Stimulated activated CD4-positive, alpha-beta T cell treated with anti-CD3 and anti-CD28 coated beads, Interleukin-1b, Interleukin-23, amount 100 ng/mL, for 24 hours (primary cell): ENCODE results near the gene TMEM40.
"Not testable (repeated sequence)": the region's sequence is repeated elsewhere in the genome, so short reads cannot be mapped to it uniquely, and the experiment has no call there.

ENCODE experiments used
- DNase-seq, 4 experiments: peaks; one replicate each; pipeline ENCODE4 v3.0.0-alpha.2; 2020; ENCODE audit warnings: low read depth in 4 of 4, low spot score in 1 of 4

Gene TMEM40

GRCh38 chr3:12777171-12777570 lies 18.1 kb upstream of the TMEM40 start:
- DNase-seq: no peak

DNA sequence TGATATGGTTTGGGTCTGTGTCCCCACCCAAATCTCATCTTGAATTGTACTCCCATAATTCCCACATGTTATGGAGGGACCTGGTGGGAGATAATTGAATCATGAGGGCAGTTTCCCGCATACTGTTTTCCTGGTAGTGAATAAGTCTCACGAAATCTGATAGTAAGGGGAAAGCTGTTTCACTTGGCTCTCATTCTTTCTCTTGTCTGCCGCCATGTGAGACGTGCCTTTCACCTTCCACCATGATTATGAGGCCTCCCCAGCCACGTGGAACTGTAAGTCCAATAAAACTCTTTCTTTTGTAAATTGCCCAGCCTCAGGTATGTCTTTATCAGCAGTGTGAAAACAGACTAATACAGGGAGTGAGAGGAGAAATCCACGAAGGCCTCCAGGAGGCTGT lies 16.9 kb upstream of the TMEM40 start:
- not testable (repeated sequence) for DNase-seq

DNA sequence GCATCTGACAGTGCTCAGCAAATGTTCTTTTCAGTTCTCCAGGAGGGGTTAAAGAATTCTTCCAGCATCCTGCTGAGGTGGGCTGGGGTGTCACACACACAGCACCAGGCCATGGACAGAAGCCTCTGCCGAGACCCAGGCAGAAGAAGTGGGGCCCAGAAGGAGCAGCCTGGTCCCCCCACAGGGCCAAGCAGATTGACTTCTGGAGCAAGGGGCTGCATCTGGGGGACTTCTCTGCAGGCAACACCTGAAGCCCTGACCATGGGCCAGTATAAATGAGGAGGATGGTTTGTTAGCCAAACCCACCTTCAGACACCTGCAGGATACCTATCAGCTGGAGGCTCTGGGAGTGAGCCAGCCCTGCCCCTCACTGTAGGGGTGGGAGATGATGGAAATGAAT lies 16.2 kb upstream of the TMEM40 start:
- no peak for DNase-seq

DNA sequence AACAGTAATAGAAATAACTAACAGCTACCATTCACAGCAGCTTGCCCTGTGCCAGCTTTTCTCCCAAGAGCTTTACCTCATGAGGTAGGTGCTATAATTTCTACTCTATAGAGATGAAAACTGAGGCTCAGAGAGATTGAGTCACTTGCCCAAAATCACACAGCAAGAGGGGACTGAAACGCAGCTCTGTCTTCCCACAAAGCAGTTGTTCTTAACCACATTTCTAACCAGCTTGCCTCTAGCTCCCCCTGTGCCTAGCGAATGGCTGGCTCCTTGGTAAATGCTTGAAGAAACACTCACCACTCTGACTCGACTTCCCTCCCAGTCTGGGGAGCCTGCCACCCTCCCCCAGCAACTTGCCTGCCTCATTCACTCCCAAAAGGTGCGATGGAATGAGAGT lies 15.6 kb upstream of the TMEM40 start:
- no peak for DNase-seq

- no peak for DNase-seq
Observed at GRCh38 chr3:12773710-12774086, 14.6 kb upstream of the TMEM40 start.

GRCh38 chr3:12773030-12773709 lies 14.1 kb upstream of the TMEM40 start:
- no peak for DNase-seq

DNA sequence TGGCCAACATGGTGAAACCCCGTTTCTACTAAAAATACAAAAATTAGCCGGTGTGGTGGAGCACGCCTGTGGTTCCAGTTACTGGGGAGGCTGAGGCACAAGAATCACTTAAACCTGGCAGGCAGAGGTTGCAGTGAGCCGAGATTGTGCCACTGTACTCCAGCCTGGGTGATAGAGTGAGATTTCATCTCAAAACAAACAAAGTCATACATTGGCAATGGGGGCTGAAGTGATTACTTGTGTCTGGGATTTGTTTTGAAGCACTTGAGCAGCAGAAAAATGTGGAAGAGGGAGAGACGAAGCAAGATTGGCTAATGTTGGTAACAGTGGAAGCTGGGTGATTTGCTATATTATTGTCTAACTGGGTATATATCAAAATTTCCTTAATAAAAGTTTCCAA lies 13.4 kb upstream of the TMEM40 start:
- no peak for DNase-seq

- no peak for DNase-seq
Observed at GRCh38 chr3:12771236-12771635, 12.2 kb upstream of the TMEM40 start.

DNA sequence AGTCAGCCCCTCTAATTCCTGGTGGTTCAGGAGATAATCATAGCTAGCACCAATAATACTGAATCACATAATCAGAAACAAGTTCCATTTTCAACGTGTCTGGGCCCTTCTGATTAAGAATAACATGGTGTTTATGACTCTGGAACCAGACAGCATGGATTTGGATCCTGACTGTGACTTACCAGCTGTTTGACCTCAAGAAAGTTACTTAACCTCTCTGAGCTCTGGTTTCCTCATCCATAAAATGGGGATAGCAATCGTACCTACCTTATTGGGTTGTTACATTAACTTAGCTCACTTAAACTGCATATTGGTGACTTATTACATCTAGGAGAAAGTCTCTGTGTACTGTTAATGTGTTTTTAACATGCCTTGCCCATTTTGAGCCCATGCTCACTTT lies 10.7 kb upstream of the TMEM40 start:
- no peak for DNase-seq

DNA sequence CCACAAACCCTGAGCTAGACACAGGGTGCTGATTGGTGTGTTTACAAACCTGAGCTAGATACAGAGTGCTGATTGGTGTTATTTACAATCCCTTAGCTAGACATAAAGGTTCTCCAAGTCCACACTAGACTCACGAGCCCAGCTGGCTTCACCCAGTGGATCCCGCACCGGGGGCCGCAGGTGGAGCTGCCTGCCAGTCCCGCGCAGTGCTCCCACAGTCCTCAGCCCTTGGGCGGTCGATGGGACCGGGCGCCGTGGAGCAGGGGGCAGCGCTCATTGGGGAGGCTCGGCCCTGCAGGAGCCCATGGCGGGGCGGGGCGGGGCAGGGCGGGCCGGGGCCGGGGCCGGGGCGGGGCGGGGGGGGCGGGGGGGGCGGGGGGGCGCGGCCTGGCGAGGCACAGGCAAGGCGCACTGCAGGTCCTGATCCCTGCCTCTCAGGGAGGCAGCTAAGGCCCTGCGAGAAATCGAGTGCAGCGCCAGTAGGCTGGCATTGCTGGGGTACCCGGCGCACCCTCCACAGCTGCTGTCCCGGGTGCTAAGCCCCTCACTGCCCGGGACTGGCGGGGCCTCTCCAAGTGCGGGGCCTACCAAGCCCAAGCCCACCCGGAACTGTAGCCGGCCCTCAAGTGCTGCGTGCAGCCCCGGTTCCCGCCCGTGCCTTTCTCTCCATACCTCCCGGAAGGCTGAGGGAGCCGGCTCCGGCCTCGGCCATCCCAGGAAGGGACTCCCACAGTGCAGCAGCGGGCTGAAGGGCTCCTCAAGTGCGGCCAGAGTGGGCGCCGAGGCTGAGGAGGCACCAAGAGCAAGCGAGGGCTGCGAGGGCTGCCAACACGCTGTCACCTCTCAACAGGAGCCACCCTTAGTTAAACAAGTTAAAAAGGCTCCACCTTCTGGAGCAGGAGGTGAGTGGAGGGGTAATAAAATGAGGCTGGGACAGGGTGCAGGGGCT lies 9.8 kb upstream of the TMEM40 start:
- DNase-seq: no peak

DNA sequence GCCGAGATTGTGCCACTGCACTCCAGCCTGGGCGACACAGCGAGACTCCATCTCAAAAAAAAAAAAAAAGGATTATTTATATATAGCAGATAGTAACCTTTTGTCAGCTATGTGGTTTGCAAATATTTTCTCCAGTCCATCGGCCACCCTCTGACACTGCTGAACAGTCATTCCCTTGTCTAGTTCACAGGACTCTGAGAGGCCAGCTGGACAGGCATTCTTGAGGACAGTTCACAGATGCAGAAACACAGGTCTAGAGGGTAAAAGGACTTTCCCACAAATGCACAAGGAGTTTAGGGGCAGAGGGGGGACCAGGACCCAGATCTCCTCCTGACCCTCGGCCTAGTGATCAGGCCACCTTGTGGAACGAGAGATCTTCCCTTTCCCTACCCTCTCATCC lies 7.5 kb upstream of the TMEM40 start:
- DNase-seq: no peak

DNA sequence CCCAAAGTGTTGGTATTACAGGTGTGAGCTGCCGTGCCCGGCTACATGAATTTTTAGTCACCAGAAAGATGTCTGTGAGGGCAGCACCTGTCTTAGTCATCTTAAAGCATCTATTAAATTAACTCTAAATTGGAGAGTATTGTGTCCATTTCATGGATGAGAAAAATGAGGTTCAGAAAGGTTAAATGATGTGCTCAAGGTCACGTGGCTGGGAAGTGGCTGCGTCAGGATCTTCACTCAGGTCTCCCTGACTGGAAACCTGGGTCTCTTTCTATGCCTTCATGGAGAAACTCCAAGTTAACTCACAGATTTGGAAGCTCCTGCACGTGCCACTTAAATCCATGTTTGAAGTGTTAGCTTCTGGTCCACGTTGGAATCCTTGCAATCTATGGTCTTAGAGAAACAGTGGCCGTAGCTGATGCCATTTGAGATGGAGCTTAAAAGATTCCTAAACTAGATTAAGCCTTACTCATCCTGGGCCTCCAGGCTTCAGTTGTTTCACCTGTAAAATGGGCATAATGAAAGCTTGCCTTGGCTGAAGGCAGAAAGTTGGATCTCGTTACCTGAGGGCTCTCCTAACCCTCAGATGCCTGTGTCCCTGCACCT lies 5.2 kb upstream of the TMEM40 start:
- no peak for DNase-seq

GRCh38 chr3:12759693-12760565 lies 870 bp upstream of the TMEM40 start:
- no peak for DNase-seq

- no peak for DNase-seq
Observed at GRCh38 chr3:12758025-12758781, 856 bp downstream of the TMEM40 start.

DNA sequence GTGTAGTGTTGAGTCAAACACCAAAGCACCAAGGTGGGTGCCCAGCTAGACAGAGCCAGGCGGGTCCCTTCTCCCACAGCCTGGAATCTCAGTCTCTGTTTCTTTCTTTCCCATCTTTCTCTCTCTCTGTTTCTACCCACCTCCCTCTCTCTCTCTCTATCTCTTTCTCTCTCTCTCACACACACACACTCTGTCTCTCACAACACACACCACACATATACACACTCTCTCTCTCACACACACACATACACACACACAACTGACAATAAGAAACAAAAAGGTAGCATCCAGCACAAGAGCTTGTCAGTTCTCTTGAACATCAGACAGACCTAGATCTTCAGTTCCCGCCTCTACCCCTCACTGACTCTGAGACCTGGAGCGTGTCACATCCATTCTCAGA lies 2.4 kb downstream of the TMEM40 start:
- DNase-seq: no peak

GRCh38 chr3:12756175-12756574 lies 2.9 kb downstream of the TMEM40 start:
- DNase-seq: no peak

DNA sequence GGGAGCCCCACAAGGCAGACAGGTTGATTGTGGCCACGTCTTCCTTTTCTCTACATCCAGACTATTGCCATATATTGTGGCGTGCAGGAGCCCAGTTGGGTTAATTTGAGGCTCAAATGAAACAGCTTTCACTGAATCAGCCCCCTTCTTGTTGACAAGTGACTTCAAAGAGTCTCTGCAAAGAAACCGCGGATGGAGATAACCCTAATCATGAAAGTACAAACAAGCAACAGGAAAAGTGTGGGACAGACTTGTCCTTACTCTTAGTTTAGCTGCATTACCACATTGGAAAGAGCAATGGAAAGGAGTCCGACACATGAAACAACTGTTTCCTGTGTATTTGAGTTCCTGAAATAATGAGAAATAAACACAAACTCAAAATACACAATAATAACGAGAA lies 3.3 kb downstream of the TMEM40 start:
- no peak for DNase-seq

DNA sequence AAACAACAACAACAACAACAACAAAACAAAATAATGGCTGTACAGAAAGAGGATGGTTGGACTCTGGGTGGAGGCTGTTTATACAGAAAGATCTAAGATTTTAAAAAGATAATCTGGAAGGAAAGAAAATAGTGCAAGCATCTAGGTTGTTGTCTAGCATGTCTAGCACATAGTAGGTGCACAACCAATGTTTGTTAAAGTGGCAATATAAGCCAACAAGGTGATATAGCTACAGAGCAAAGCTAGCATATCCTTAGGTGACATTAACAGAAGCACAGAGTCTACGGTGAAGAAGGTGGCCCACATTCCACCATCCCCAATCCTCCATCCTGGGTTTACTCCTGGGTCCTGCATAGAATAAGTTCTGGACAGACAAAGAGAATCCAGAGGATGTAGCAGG lies 4.7 kb downstream of the TMEM40 start:
- DNase-seq: no peak

- DNase-seq: no peak
Observed at GRCh38 chr3:12753275-12754028, 5.6 kb downstream of the TMEM40 start.

DNA sequence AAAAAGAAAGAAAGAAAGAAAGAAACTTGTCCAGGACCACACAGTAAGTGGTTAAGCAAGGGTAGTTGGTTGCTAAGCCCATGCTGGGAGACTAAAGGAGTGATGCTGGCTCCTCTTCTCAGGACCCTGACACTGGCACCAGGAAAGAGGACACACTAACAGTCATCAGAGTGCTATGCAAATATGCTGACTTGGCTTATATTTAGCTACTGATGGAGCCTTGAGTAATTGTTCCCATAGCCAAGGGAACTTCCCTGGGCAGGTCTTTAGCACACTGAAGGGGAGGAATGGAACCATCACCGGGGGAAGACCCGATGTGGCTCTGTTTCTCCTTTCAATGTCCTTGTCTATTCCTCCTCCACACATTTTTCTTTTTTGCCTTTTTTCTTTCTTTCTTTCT lies 6.2 kb downstream of the TMEM40 start:
- no peak for DNase-seq
